Measurements from ENCODE around the gene PROX1.

The PROX1 gene

GRCh38 chr1:213980906-213981305 is 6.9 kb upstream of the PROX1 start:
- FAIRE-seq = no peak

GRCh38 chr1:213982289-213982671 is 5.5 kb upstream of the PROX1 start:
- FAIRE-seq = no peak

DNA sequence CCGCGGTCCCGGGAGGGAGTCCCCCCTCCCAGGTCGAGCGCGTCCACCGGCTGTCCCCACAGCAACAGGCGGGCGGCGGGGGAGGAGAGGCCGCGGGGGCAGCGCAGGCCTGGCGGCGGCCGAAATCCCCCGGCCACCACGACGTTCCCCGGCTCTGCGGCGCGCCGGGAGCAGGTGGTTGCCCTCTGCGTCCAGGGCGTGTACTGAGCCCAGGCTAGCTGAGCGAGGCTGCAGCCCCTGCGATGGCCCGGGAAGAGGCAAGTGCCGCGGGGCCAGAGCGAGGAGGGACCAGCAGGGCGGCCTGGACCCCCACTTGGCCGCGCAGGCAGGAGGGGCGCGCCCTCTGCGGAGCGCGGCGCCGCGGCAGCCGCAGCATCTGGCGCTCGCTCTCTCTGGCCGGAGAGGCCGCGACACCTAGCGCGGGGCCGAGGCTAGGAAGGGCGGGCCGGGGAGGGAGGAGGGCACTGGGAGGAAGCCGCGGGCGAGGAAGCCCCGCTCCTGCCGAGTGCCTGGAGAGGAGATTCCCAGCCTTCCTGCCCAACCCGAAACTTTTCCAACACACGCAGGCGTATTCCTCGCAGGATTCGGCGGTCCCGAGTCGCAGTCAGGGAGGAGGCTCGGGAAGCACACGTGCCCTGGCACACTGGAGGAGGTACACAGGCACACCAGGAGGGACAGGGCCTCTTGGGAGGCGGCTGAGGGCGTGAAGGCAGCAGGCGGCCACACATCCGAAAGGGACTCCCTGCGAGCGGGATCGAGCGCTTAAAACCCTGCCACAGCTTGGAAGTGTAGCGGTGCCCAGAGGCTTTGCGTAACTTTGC is 4.9 kb upstream of the PROX1 start:
- FAIRE-seq = no peak

- no peak for FAIRE-seq
Observed at GRCh38 chr1:213983493-213984386, 4.0 kb upstream of the PROX1 start.

DNA sequence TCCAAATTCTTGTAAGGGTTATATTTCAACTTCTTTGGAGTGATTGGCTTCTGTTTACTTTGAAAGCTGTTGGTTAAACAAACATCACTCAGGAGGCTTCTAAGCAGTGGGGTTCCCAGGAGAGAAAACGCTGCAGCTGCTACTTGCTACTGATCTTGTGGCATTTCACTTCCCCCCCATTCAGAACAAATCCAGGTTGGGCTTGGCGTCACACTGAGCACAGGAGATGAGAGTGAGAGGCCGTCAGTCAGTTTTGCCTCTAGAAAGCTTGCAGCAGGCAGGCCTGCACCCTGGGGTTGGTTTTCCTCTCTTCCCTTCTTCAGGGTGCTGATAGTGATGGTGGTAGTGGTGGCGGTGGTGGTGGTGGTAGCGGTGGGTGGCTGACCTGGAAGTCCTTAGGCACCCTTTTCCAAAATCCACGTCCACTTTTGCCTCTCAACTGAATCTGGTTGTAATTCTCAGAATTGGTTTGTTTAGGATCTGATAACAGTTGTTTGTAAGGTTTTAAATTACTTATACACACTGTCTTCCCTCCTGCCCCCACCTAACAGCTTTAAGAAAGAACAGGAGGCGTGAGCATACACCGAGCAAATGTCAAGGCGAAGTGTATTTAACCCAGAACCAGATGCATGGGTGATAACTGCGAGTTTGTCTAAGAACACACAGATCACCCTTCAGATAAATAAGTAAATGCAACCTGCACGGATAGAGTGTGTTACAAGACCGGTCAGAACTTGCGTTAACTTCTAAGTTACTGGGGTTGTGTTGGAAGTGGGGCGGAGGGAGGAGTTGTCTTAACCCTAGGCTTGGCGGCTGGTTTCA is 3.2 kb upstream of the PROX1 start:
- no peak for FAIRE-seq

DNA sequence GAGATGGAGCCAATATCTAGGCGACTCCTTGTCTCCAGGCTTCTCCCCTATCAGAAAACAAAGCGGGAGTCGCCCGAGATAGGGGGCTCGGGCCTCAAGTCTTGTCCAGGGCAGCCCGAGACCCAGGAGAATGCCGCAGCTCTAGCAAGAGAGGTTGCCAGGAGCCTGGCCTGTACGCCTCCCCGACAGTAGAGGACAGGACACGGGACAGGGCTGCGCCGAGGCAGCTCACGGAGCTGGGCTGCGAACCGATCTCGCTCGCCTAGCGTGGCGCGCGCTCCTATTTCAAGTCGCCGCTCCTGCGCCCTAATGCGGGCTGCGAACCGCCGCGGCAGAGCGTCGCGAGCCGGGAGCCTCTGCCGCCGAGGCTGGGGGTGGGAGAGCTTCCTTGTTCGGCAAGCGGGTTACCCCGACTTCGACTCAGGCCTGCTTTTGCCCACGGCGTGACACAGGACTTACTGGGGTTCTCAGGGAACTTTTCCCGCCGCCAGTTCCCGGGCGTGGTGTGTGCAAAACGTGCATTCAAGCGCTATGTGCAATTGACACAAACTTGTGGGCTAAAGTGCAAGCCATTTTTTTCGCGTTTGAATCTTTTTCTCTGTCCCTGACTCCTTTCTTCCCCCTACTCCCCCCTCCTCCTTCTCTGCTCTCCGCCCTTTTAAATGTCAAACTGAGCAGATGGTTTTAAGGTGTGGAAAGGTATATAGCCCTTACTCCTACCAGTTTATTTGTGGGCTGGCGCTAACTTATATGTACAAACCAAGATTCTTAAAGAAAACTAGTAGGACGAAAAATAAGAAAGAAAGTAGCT is 2.4 kb upstream of the PROX1 start:
- no peak for FAIRE-seq

- FAIRE-seq = peak; percentile 86
Observed at GRCh38 chr1:213986020-213986924, 1.5 kb upstream of the PROX1 start.

DNA sequence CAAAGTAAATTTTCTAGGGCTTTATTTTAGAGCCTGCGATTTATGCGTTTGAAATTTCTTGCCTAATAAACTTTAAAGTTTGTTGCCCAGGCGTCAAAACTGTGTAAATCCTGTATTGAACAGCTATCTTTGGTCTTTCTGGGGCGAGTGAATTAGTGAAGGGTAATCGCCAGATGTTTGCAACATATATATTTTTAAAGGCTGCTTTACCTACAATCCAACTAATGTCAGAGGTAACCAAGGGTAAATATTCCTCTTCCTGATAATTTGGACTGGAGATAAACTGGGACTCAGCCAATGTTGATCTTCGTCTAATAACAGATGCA is 885 bp upstream of the PROX1 start:
- no peak for FAIRE-seq

GRCh38 chr1:213987422-213987926 is 299 bp upstream of the PROX1 start:
- peak; percentile 88 for FAIRE-seq

DNA sequence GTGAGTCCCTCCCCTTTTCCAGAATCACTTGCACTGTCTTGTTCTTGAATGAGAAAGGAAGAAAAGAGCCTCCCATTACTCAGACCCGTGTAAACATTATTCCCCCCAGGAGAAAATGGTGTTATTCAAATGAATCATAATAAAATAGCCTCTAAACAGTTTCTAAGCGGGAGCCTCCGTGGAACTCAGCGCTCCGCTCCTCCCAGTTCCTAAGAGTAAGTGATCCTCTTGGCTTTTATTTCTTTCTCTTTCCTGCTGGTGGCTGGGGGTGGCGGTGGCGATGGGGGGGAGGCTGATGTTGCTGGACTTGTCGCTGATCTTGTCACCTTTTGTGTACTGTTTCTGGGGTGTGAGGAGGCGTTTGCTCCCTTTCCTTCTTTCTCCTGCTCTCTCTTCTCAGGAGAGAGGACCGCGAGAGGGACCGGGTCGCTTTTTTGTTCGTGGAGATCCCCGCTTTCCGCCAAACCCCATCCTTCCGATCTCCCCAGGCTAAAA is 781 bp downstream of the PROX1 start:
- FAIRE-seq = no peak

- FAIRE-seq = no peak
Observed at GRCh38 chr1:213989002-213989855, 1.5 kb downstream of the PROX1 start.

- FAIRE-seq = peak; percentile 41
Observed at GRCh38 chr1:213993929-213994328, 6.2 kb downstream of the PROX1 start.

DNA sequence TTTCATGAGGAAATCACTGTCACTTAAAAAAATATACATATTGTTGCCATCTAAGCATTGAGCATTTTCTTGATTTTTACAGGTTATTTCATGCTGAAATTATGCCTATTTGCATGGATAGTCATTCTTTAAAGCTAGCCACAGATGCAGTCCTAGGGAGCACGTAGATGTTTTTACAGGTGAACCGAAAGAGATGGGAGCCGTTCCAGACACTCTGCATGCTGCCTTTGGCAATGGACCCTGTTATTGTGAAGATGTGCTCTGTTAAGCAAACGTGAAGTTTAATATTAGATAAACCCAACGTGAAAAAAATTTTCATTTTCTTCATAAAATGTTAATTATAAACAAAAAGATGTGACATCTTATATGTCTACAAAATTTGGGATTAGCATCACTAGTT is 7.1 kb downstream of the PROX1 start:
- FAIRE-seq = no peak

DNA sequence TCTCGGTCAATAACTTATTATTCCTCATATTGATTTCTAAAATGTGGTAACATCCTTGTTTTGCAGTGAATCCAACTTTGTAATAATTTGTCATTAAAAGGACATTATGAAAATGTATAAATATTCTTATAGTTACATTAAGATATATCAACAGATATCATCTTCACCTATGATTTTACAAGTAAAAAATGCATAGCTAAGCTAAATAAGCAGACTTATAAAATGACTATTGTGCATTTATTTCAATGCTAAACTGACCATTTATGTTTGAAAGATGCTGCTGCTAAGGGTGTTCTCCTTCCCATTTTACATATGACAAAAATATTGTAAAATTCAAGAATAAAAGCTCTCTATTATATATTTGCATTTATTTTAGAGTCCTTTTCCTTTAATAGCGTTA is 7.8 kb downstream of the PROX1 start:
- FAIRE-seq = no peak

- FAIRE-seq = no peak
Observed at GRCh38 chr1:213996320-213997037, 8.7 kb downstream of the PROX1 start.

- FAIRE-seq = no peak
Observed at GRCh38 chr1:213997038-213997771, 9.4 kb downstream of the PROX1 start.

DNA sequence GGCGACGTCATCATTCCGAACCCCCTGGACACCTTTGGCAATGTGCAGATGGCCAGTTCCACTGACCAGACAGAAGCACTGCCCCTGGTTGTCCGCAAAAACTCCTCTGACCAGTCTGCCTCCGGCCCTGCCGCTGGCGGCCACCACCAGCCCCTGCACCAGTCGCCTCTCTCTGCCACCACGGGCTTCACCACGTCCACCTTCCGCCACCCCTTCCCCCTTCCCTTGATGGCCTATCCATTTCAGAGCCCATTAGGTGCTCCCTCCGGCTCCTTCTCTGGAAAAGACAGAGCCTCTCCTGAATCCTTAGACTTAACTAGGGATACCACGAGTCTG is 10.0 kb downstream of the PROX1 start:
- no peak for FAIRE-seq

DNA sequence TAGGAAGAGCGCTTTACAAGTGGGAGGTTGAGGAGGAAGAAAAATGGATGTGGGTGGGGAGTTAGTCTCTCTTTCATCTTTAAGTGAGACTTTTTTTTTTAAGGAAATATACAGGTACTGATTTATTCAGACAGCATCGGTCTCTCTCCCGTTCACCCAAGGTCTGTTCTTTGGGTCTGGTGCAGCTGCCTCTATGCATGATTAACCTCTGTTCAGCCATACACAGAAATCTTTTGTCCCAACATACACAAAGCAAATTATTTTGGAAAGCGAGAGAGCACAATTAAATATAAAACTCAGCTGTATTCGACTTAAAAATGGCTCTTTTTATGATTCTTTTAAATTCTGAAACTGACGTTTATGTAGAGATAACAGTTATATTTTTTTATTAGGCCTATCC is 11.0 kb downstream of the PROX1 start:
- peak; percentile 9 for FAIRE-seq

DNA sequence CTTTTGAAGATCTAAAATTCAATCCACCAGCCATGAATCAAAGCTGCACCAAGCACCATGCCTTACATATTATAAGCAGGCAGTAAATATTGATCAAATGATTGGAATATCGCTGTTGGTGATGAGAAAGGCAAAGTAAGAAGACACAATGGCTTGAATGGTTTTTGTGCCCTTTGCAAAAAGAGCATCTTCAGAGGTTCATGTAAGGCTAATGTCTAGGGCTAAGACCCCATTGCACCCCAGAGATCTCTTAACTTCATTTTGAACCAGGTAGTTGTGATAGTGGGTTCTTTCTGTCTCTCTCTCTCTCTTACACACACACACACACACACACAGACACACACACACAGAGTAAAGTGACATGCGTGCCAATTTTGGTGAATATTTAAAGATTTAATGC is 12.0 kb downstream of the PROX1 start:
- no peak for FAIRE-seq

Measured in islet of Langerhans (tissue), 1 donor.